ENCODE measurements around the gene MICAL3.

Gene MICAL3

GRCh38 chr22:17980638-17981051 lies 43.7 kb downstream of the MICAL3 start:
- H3K9me3 ChIP-seq (ENCODE audit: insufficient read depth, low read length), result no peaks in the 10 kb centered on the region
- DNase-seq (ENCODE audit: low read depth, low spot score), result no peak
- no peak overlapping the region for H3K4me3 ChIP-seq (ENCODE audit: insufficient read length, low read depth)
- peaks cover 2% of the 10 kb centered on the region for H3K4me1 ChIP-seq (ENCODE audit: insufficient read depth, insufficient read length)
- no peaks in the 10 kb centered on the region for H3K36me3 ChIP-seq (ENCODE audit: insufficient read depth, insufficient read length, low read length)
- no peak overlapping the region for H3K9ac ChIP-seq (ENCODE audit: insufficient read length, low read depth)
- TF ChIP-seq YY1 (IDR thresholded peaks at IDR 0.05; ENCODE audit: insufficient read depth, insufficient read length) (no peak), SUZ12 (IDR thresholded peaks at IDR 0.05; ENCODE audit: extremely low read depth, insufficient read depth, insufficient read length) (no peak), ZNF274 (IDR thresholded peaks at IDR 0.05; ENCODE audit: low read depth, low read length) (no peak)
- H3K27me3 ChIP-seq (ENCODE audit: insufficient read depth, insufficient read length), result no peaks in the 10 kb centered on the region

- Histone ChIP-seq H3K36me3 (ENCODE audit: insufficient read depth, insufficient read length, low read length) (no peaks in the 10 kb centered on the region), H3K27me3 (ENCODE audit: insufficient read depth, insufficient read length) (no peaks in the 10 kb centered on the region), H3K4me3 (ENCODE audit: insufficient read length, low read depth) (no peak overlapping the region), H3K9me3 (ENCODE audit: insufficient read depth, low read length) (no peaks in the 10 kb centered on the region), H3K4me1 (ENCODE audit: insufficient read depth, insufficient read length) (peaks cover 2% of the 10 kb centered on the region), H3K9ac (ENCODE audit: insufficient read length, low read depth) (no peak overlapping the region)
- no peak for DNase-seq (ENCODE audit: low read depth, low spot score)
- TF ChIP-seq SUZ12 (IDR thresholded peaks at IDR 0.05; ENCODE audit: extremely low read depth, insufficient read depth, insufficient read length) (no peak), ZNF274 (IDR thresholded peaks at IDR 0.05; ENCODE audit: low read depth, low read length) (no peak), YY1 (IDR thresholded peaks at IDR 0.05; ENCODE audit: insufficient read depth, insufficient read length) (no peak)
Observed at GRCh38 chr22:17980015-17980590, 44.3 kb downstream of the MICAL3 start.

GRCh38 chr22:17978027-17978426 lies 46.3 kb downstream of the MICAL3 start:
- Histone ChIP-seq H3K4me3 (ENCODE audit: insufficient read length, low read depth) (no peak overlapping the region), H3K27me3 (ENCODE audit: insufficient read depth, insufficient read length) (no peaks in the 10 kb centered on the region), H3K9me3 (ENCODE audit: insufficient read depth, low read length) (no peaks in the 10 kb centered on the region), H3K36me3 (ENCODE audit: insufficient read depth, insufficient read length, low read length) (peaks cover 9% of the 10 kb centered on the region), H3K9ac (ENCODE audit: insufficient read length, low read depth) (no peak overlapping the region), H3K4me1 (ENCODE audit: insufficient read depth, insufficient read length) (peaks cover 2% of the 10 kb centered on the region)
- no peak for DNase-seq (ENCODE audit: low read depth, low spot score)
- TF ChIP-seq ZNF274 (IDR thresholded peaks at IDR 0.05; ENCODE audit: low read depth, low read length), result no peak
- TF ChIP-seq YY1 (IDR thresholded peaks at IDR 0.05; ENCODE audit: insufficient read depth, insufficient read length), result no peak
- no peak for TF ChIP-seq SUZ12 (IDR thresholded peaks at IDR 0.05; ENCODE audit: extremely low read depth, insufficient read depth, insufficient read length)

GRCh38 chr22:17977371-17977770 lies 47.0 kb downstream of the MICAL3 start:
- TF ChIP-seq SUZ12 (IDR thresholded peaks at IDR 0.05; ENCODE audit: extremely low read depth, insufficient read depth, insufficient read length) (no peak), YY1 (IDR thresholded peaks at IDR 0.05; ENCODE audit: insufficient read depth, insufficient read length) (no peak), ZNF274 (IDR thresholded peaks at IDR 0.05; ENCODE audit: low read depth, low read length) (no peak)
- DNase-seq (ENCODE audit: low read depth, low spot score), result no peak
- Histone ChIP-seq H3K36me3 (ENCODE audit: insufficient read depth, insufficient read length, low read length) (peaks cover 11% of the 10 kb centered on the region), H3K9me3 (ENCODE audit: insufficient read depth, low read length) (no peaks in the 10 kb centered on the region), H3K4me1 (ENCODE audit: insufficient read depth, insufficient read length) (peaks cover 5% of the 10 kb centered on the region), H3K27me3 (ENCODE audit: insufficient read depth, insufficient read length) (no peaks in the 10 kb centered on the region), H3K4me3 (ENCODE audit: insufficient read length, low read depth) (no peak overlapping the region), H3K9ac (ENCODE audit: insufficient read length, low read depth) (no peak overlapping the region)

GRCh38 chr22:17976121-17976520 lies 48.2 kb downstream of the MICAL3 start:
- no peak for DNase-seq (ENCODE audit: low read depth, low spot score)
- Histone ChIP-seq H3K4me3 (ENCODE audit: insufficient read length, low read depth) (no peak overlapping the region), H3K9ac (ENCODE audit: insufficient read length, low read depth) (no peak overlapping the region), H3K27me3 (ENCODE audit: insufficient read depth, insufficient read length) (no peaks in the 10 kb centered on the region), H3K9me3 (ENCODE audit: insufficient read depth, low read length) (no peaks in the 10 kb centered on the region), H3K36me3 (ENCODE audit: insufficient read depth, insufficient read length, low read length) (peaks cover 15% of the 10 kb centered on the region), H3K4me1 (ENCODE audit: insufficient read depth, insufficient read length) (peaks cover 11% of the 10 kb centered on the region)
- TF ChIP-seq ZNF274 (IDR thresholded peaks at IDR 0.05; ENCODE audit: low read depth, low read length), result no peak
- no peak for TF ChIP-seq YY1 (IDR thresholded peaks at IDR 0.05; ENCODE audit: insufficient read depth, insufficient read length)
- TF ChIP-seq SUZ12 (IDR thresholded peaks at IDR 0.05; ENCODE audit: extremely low read depth, insufficient read depth, insufficient read length), result no peak

GRCh38 chr22:17974703-17975372 lies 49.5 kb downstream of the MICAL3 start:
- no peaks in the 10 kb centered on the region for H3K27me3 ChIP-seq (ENCODE audit: insufficient read depth, insufficient read length)
- peaks cover 15% of the 10 kb centered on the region for H3K4me1 ChIP-seq (ENCODE audit: insufficient read depth, insufficient read length)

GRCh38 chr22:17974087-17974486 lies 50.3 kb downstream of the MICAL3 start:
- no peak for DNase-seq (ENCODE audit: low read depth, low spot score)
- Histone ChIP-seq H3K9me3 (ENCODE audit: insufficient read depth, low read length) (no peaks in the 10 kb centered on the region), H3K27me3 (ENCODE audit: insufficient read depth, insufficient read length) (no peaks in the 10 kb centered on the region), H3K4me3 (ENCODE audit: insufficient read length, low read depth) (no peak overlapping the region), H3K4me1 (ENCODE audit: insufficient read depth, insufficient read length) (peaks cover 19% of the 10 kb centered on the region), H3K36me3 (ENCODE audit: insufficient read depth, insufficient read length, low read length) (peaks cover 19% of the 10 kb centered on the region), H3K9ac (ENCODE audit: insufficient read length, low read depth) (no peak overlapping the region)
- no peak for TF ChIP-seq SUZ12 (IDR thresholded peaks at IDR 0.05; ENCODE audit: extremely low read depth, insufficient read depth, insufficient read length)
- TF ChIP-seq YY1 (IDR thresholded peaks at IDR 0.05; ENCODE audit: insufficient read depth, insufficient read length), result no peak
- TF ChIP-seq ZNF274 (IDR thresholded peaks at IDR 0.05; ENCODE audit: low read depth, low read length), result no peak

More at GRCh38 chr22:17974703-17975372, 49.5 kb downstream of the MICAL3 start:
- Histone ChIP-seq H3K9ac (ENCODE audit: insufficient read length, low read depth) (no peak overlapping the region), H3K4me3 (ENCODE audit: insufficient read length, low read depth) (no peak overlapping the region), H3K9me3 (ENCODE audit: insufficient read depth, low read length) (no peaks in the 10 kb centered on the region), H3K36me3 (ENCODE audit: insufficient read depth, insufficient read length, low read length) (peaks cover 15% of the 10 kb centered on the region)
- no peak for DNase-seq (ENCODE audit: low read depth, low spot score)
- TF ChIP-seq ZNF274 (IDR thresholded peaks at IDR 0.05; ENCODE audit: low read depth, low read length) (no peak), SUZ12 (IDR thresholded peaks at IDR 0.05; ENCODE audit: extremely low read depth, insufficient read depth, insufficient read length) (no peak), YY1 (IDR thresholded peaks at IDR 0.05; ENCODE audit: insufficient read depth, insufficient read length) (no peak)

Measured in NT2/D1 (cell line).